ENCODE results near the gene SPOCK3. TPM values are rescaled to one million over a fixed set of nuclear protein-coding genes. Genes with fewer than 3 reads are reported as not detected.

The SPOCK3 gene
- total RNA-seq, 6 experiments from 2014 or later: 0.27 to 0.95 (median 0.56) TPM; not detected in 3

GRCh38 chr4:167185465-167185864, 48.8 kb downstream of the SPOCK3 start:
- ATAC-seq (no peak), DNase-seq (no peak)
- Histone ChIP-seq H3K36me3 (no peaks in the 10 kb centered on the region), H3K27ac (no peak overlapping the region), H3K9me3 (no peaks in the 10 kb centered on the region), H3K4me1 (no peaks in the 10 kb centered on the region), H3K27me3 (no peaks in the 10 kb centered on the region), H3K4me3 (no peak overlapping the region)
- 48% methylated on average over 3 of the region's 3 CpGs for WGBS (ENCODE audit: insufficient coverage, low coverage, low lambda C conversion rate, missing lambda C conversion rate)
- intact Hi-C loops (cut with DNase I): no loop called here
- TF ChIP-seq CTCF (IDR thresholded peaks at IDR 0.05): no peak
- TF ChIP-seq POLR2A (IDR thresholded peaks at IDR 0.05): no peak

GRCh38 chr4:167183036-167183435, 51.3 kb downstream of the SPOCK3 start:
- Histone ChIP-seq H3K4me3 (no peak overlapping the region), H3K36me3 (no peaks in the 10 kb centered on the region), H3K9me3 (no peaks in the 10 kb centered on the region), H3K27me3 (no peaks in the 10 kb centered on the region), H3K27ac (no peak overlapping the region), H3K4me1 (no peaks in the 10 kb centered on the region)
- ATAC-seq (no peak), DNase-seq (no peak)
- TF ChIP-seq CTCF (IDR thresholded peaks at IDR 0.05): no peak
- TF ChIP-seq POLR2A (IDR thresholded peaks at IDR 0.05): no peak
- intact Hi-C loops (cut with DNase I): no loop called here

GRCh38 chr4:167177925-167178324, 56.4 kb downstream of the SPOCK3 start:
- ATAC-seq: no peak
- no peaks in the 10 kb centered on the region for H3K27me3 ChIP-seq
- 18% methylated on average over 1 of the region's 1 CpG for WGBS (ENCODE audit: insufficient coverage, low coverage, low lambda C conversion rate, missing lambda C conversion rate)

GRCh38 chr4:167176723-167177367, 57.4 kb downstream of the SPOCK3 start:
- Histone ChIP-seq H3K27ac (no peak overlapping the region), H3K4me1 (no peaks in the 10 kb centered on the region), H3K27me3 (no peaks in the 10 kb centered on the region), H3K4me3 (no peak overlapping the region), H3K36me3 (no peaks in the 10 kb centered on the region), H3K9me3 (no peaks in the 10 kb centered on the region)
- intact Hi-C loops (cut with DNase I): no loop called here
- no peak for TF ChIP-seq CTCF (IDR thresholded peaks at IDR 0.05)
- no peak for TF ChIP-seq POLR2A (IDR thresholded peaks at IDR 0.05)
- DNase-seq: no peak
- WGBS (ENCODE audit: insufficient coverage, low coverage, low lambda C conversion rate, missing lambda C conversion rate): 36% methylated on average over 6 of the region's 6 CpGs
- peak; percentile 45 to 99 (median 79) for ATAC-seq

More at GRCh38 chr4:167177925-167178324, 56.4 kb downstream of the SPOCK3 start:
- TF ChIP-seq POLR2A (IDR thresholded peaks at IDR 0.05) (no peak), CTCF (IDR thresholded peaks at IDR 0.05) (no peak)
- intact Hi-C loops (cut with DNase I): no loop called here
- H3K4me1 ChIP-seq: no peaks in the 10 kb centered on the region
- no peaks in the 10 kb centered on the region for H3K9me3 ChIP-seq
- no peak overlapping the region for H3K4me3 ChIP-seq
- no peaks in the 10 kb centered on the region for H3K36me3 ChIP-seq
- DNase-seq: no peak
- H3K27ac ChIP-seq: no peak overlapping the region

GRCh38 chr4:167171928-167172327, 62.4 kb downstream of the SPOCK3 start:
- WGBS (ENCODE audit: insufficient coverage, low coverage, low lambda C conversion rate, missing lambda C conversion rate): 50% methylated on average over 1 of the region's 1 CpG
- H3K27ac ChIP-seq: no peak overlapping the region
- H3K4me3 ChIP-seq: no peak overlapping the region
- intact Hi-C loops (cut with DNase I): no loop called here
- no peaks in the 10 kb centered on the region for H3K4me1 ChIP-seq
- DNase-seq (no peak), ATAC-seq (no peak)
- no peak for TF ChIP-seq CTCF (IDR thresholded peaks at IDR 0.05)
- no peak for TF ChIP-seq POLR2A (IDR thresholded peaks at IDR 0.05)
- no peaks in the 10 kb centered on the region for H3K27me3 ChIP-seq
- no peaks in the 10 kb centered on the region for H3K9me3 ChIP-seq
- no peaks in the 10 kb centered on the region for H3K36me3 ChIP-seq

All from right lobe of liver (tissue), 6 donors.